B cell (primary cell): ENCODE data around the gene OR13J1.

ENCODE experiments used
- CTCF ChIP-seq: fragments of 200-600 bp; IDR thresholded peaks from one replicate; pipeline ENCODE4 v1.8.0; 2022; ENCODE audit warnings: antibody characterized with exemption, mild to moderate bottlenecking
- EZH2 ChIP-seq: IDR thresholded peaks from 2 replicates; pipeline ENCODE4 v1.6.1; 2012; ENCODE audit warnings: borderline replicate concordance, low read depth, mild to moderate bottlenecking, moderate library complexity, low read length; ENCODE audit not compliant: insufficient read depth, poor library complexity, severe bottlenecking

GRCh38 chr9:35856206-35856605 is 14.0 kb downstream of the OR13J1 start:
- TF ChIP-seq CTCF (no peak), EZH2 (no peak)
